NB4 (cell line): ENCODE results near the gene OR51Q1.

ENCODE experiments used
- CTCF ChIP-seq: IDR thresholded peaks from one replicate; pipeline ENCODE4 v1.5.1; 2012; ENCODE audit warnings: low read depth, low read length
- MYC ChIP-seq: IDR thresholded peaks from 2 replicates; pipeline ENCODE4 v1.6.1; 2011; ENCODE audit warnings: low read depth, low read length
- POLR2A ChIP-seq: IDR thresholded peaks from 2 replicates; pipeline ENCODE4 v1.6.1; 2011; ENCODE audit warnings: mild to moderate bottlenecking; ENCODE audit not compliant: insufficient read length; ENCODE audit errors: extremely low read depth
- TF ChIP-seq, protein P1 (sequence below): IDR thresholded peaks from 2 replicates; pipeline ENCODE4 v1.6.1; 2011; ENCODE audit warnings: low read depth, low read length

DNA sequence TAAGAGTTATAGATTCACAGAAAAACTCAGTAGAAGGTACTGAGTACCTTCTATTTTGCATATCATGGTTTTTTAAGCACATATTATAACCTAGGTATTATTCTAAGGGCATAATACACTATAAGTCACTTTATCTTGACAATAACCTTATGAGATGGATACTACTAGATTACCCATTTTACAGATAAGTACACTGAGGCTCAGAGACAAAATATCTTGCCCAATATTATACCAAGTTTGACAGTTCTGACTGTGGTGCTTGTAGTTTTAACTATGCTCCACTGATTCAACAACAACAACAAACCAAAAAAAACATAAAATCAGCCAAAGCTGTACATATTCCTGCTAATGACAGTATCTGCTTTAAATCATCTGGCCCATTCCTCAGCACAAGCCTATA, 27.8 kb upstream of the OR51Q1 start:
- TF ChIP-seq CTCF: no peak
- TF ChIP-seq POLR2A: no peak
- TF ChIP-seq MYC: no peak
- TF ChIP-seq, protein P1, sequence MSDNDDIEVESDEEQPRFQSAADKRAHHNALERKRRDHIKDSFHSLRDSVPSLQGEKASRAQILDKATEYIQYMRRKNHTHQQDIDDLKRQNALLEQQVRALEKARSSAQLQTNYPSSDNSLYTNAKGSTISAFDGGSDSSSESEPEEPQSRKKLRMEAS: no peak
